ENCODE results near the gene COL28A1.

The COL28A1 gene

DNA sequence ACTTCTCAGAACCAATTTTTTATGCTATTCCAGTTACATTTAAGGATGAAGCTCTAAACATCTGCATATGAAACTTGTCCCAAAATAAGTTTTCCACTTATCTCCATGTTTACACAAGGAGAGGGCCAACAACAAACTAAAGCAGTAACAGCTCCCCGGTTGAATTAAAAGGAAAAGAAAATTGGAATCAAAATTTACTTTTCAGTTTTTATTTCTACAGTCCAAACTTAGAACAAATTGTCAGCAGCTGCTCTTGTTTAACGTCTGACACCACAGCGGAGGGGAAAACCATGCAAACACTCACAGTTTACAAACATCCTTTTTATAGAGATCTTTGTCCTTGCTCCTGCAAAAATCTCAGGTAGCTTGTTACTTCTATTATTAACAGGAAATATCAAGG lies 101.3 kb downstream of the COL28A1 start:
- Histone ChIP-seq H3K18ac (ENCODE audit: low read length) (no peak overlapping the region), H3K9ac (ENCODE audit: low read length) (no peak overlapping the region), H3K36me3 (ENCODE audit: control insufficient read depth in 1 of 2, insufficient read depth in 2 of 2, low read length in 2 of 2) (no peaks in the 10 kb centered on the region), H3K23ac (ENCODE audit: low read length) (no peak overlapping the region), H4K8ac (ENCODE audit: low read depth, low read length) (no peak overlapping the region), H3K4ac (ENCODE audit: low read depth, low read length) (no peak overlapping the region), H4K91ac (ENCODE audit: low read depth, low read length) (no peak overlapping the region), H4K12ac (ENCODE audit: low read depth, low read length) (no peak overlapping the region), H2AK5ac (ENCODE audit: low read length) (no peak overlapping the region), H3K14ac (ENCODE audit: low read length) (no peak overlapping the region), H3K4me2 (ENCODE audit: low read length) (no peak overlapping the region), H2BK120ac (ENCODE audit: insufficient read depth, low read length, poor library complexity) (no peak overlapping the region), H2BK5ac (ENCODE audit: low read depth, low read length, poor library complexity) (no peak overlapping the region), H3K9me3 (ENCODE audit: insufficient read depth, low read depth, low read length) (no peaks in the 10 kb centered on the region), H2AFZ (ENCODE audit: insufficient read depth, low read length, poor library complexity) (no peak overlapping the region), H3K4me1 (ENCODE audit: control insufficient read depth in 1 of 2, insufficient read depth in 2 of 2, low read length in 2 of 2) (peaks cover 0 to 2% of the 10 kb centered on the region in 2 experiments), H2BK12ac (ENCODE audit: low read length) (no peak overlapping the region), H3K79me2 (ENCODE audit: control insufficient read depth, insufficient read depth, low read length, poor library complexity) (no peaks in the 10 kb centered on the region), H3K79me1 (ENCODE audit: low read length) (peaks cover 2% of the 10 kb centered on the region), H3K27ac (ENCODE audit: low read depth, low read length) (no peak overlapping the region), H3K4me3 (ENCODE audit: low read depth, low read length) (no peak overlapping the region), H3K27me3 (ENCODE audit: insufficient read depth, low read length) (no peaks in the 10 kb centered on the region)
- DNase-seq: no peak
- no CpG with 5 or more reads among the region's 3 CpGs for WGBS (ENCODE audit: extremely low coverage, insufficient coverage, insufficient read length)

- no peak overlapping the region for H3K9ac ChIP-seq (ENCODE audit: low read length)
- H3K9me3 ChIP-seq (ENCODE audit: insufficient read depth, low read depth, low read length): no peaks in the 10 kb centered on the region
- no peak overlapping the region for H3K27ac ChIP-seq (ENCODE audit: low read depth, low read length)
- no peaks in the 10 kb centered on the region for H3K4me1 ChIP-seq (ENCODE audit: control insufficient read depth in 1 of 2, insufficient read depth in 2 of 2, low read length in 2 of 2)
- no peak overlapping the region for H2BK12ac ChIP-seq (ENCODE audit: low read length)
- no peak overlapping the region for H2AFZ ChIP-seq (ENCODE audit: insufficient read depth, low read length, poor library complexity)
- H2AK5ac ChIP-seq (ENCODE audit: low read length): no peak overlapping the region
- H3K4me2 ChIP-seq (ENCODE audit: low read length): no peak overlapping the region
- H3K79me2 ChIP-seq (ENCODE audit: control insufficient read depth, insufficient read depth, low read length, poor library complexity): no peaks in the 10 kb centered on the region
- H3K4ac ChIP-seq (ENCODE audit: low read depth, low read length): no peak overlapping the region
- H3K79me1 ChIP-seq (ENCODE audit: low read length): no peaks in the 10 kb centered on the region
- no CpG with 5 or more reads among the region's 1 CpG for WGBS (ENCODE audit: extremely low coverage, insufficient coverage, insufficient read length)
- no peak overlapping the region for H3K23ac ChIP-seq (ENCODE audit: low read length)
- H4K8ac ChIP-seq (ENCODE audit: low read depth, low read length): no peak overlapping the region
- no peak overlapping the region for H3K14ac ChIP-seq (ENCODE audit: low read length)
- no peak overlapping the region for H3K4me3 ChIP-seq (ENCODE audit: low read depth, low read length)
- no peak overlapping the region for H2BK5ac ChIP-seq (ENCODE audit: low read depth, low read length, poor library complexity)
- H4K12ac ChIP-seq (ENCODE audit: low read depth, low read length): no peak overlapping the region
- H3K36me3 ChIP-seq (ENCODE audit: control insufficient read depth in 1 of 2, insufficient read depth in 2 of 2, low read length in 2 of 2): no peaks in the 10 kb centered on the region
- no peak overlapping the region for H4K91ac ChIP-seq (ENCODE audit: low read depth, low read length)
- no peak overlapping the region for H2BK120ac ChIP-seq (ENCODE audit: insufficient read depth, low read length, poor library complexity)
- DNase-seq: no peak
- H3K27me3 ChIP-seq (ENCODE audit: insufficient read depth, low read length): no peaks in the 10 kb centered on the region
- H3K18ac ChIP-seq (ENCODE audit: low read length): no peak overlapping the region
Measured at GRCh38 chr7:7433811-7434210, 101.9 kb downstream of the COL28A1 start.

GRCh38 chr7:7432979-7433378 lies 102.7 kb downstream of the COL28A1 start:
- no peak overlapping the region for H3K9ac ChIP-seq (ENCODE audit: low read length)
- H3K9me3 ChIP-seq (ENCODE audit: insufficient read depth, low read depth, low read length): no peaks in the 10 kb centered on the region
- H4K91ac ChIP-seq (ENCODE audit: low read depth, low read length): no peak overlapping the region
- H2AK5ac ChIP-seq (ENCODE audit: low read length): no peak overlapping the region
- H3K27ac ChIP-seq (ENCODE audit: low read depth, low read length): no peak overlapping the region
- no peak overlapping the region for H2AFZ ChIP-seq (ENCODE audit: insufficient read depth, low read length, poor library complexity)
- H3K79me2 ChIP-seq (ENCODE audit: control insufficient read depth, insufficient read depth, low read length, poor library complexity): no peaks in the 10 kb centered on the region
- no peak overlapping the region for H4K8ac ChIP-seq (ENCODE audit: low read depth, low read length)
- H2BK5ac ChIP-seq (ENCODE audit: low read depth, low read length, poor library complexity): no peak overlapping the region
- no peak overlapping the region for H3K4ac ChIP-seq (ENCODE audit: low read depth, low read length)
- H4K12ac ChIP-seq (ENCODE audit: low read depth, low read length): no peak overlapping the region
- no peak overlapping the region for H3K14ac ChIP-seq (ENCODE audit: low read length)
- no peaks in the 10 kb centered on the region for H3K79me1 ChIP-seq (ENCODE audit: low read length)
- no peak overlapping the region for H2BK12ac ChIP-seq (ENCODE audit: low read length)
- H3K4me3 ChIP-seq (ENCODE audit: low read depth, low read length): no peak overlapping the region
- H3K36me3 ChIP-seq (ENCODE audit: control insufficient read depth in 1 of 2, insufficient read depth in 2 of 2, low read length in 2 of 2): no peaks in the 10 kb centered on the region
- H3K4me2 ChIP-seq (ENCODE audit: low read length): no peak overlapping the region
- WGBS (ENCODE audit: extremely low coverage, insufficient coverage, insufficient read length): no CpG with 5 or more reads among the region's 7 CpGs
- H3K27me3 ChIP-seq (ENCODE audit: insufficient read depth, low read length): no peaks in the 10 kb centered on the region
- no peak overlapping the region for H3K23ac ChIP-seq (ENCODE audit: low read length)
- H3K18ac ChIP-seq (ENCODE audit: low read length): no peak overlapping the region
- H3K4me1 ChIP-seq (ENCODE audit: control insufficient read depth in 1 of 2, insufficient read depth in 2 of 2, low read length in 2 of 2): no peaks in the 10 kb centered on the region
- no peak for DNase-seq
- no peak overlapping the region for H2BK120ac ChIP-seq (ENCODE audit: insufficient read depth, low read length, poor library complexity)

- H4K8ac ChIP-seq (ENCODE audit: low read depth, low read length): no peak overlapping the region
- no peaks in the 10 kb centered on the region for H3K36me3 ChIP-seq (ENCODE audit: control insufficient read depth in 1 of 2, insufficient read depth in 2 of 2, low read length in 2 of 2)
- no peaks in the 10 kb centered on the region for H3K79me2 ChIP-seq (ENCODE audit: control insufficient read depth, insufficient read depth, low read length, poor library complexity)
- no peaks in the 10 kb centered on the region for H3K27me3 ChIP-seq (ENCODE audit: insufficient read depth, low read length)
- no peak overlapping the region for H2BK12ac ChIP-seq (ENCODE audit: low read length)
- no CpG with 5 or more reads among the region's 4 CpGs for WGBS (ENCODE audit: extremely low coverage, insufficient coverage, insufficient read length)
- H3K9ac ChIP-seq (ENCODE audit: low read length): no peak overlapping the region
- H3K4me2 ChIP-seq (ENCODE audit: low read length): no peak overlapping the region
- H3K4ac ChIP-seq (ENCODE audit: low read depth, low read length): no peak overlapping the region
- no peak overlapping the region for H4K91ac ChIP-seq (ENCODE audit: low read depth, low read length)
- no peak overlapping the region for H3K27ac ChIP-seq (ENCODE audit: low read depth, low read length)
- H3K18ac ChIP-seq (ENCODE audit: low read length): no peak overlapping the region
- no peak overlapping the region for H2BK120ac ChIP-seq (ENCODE audit: insufficient read depth, low read length, poor library complexity)
- H3K4me1 ChIP-seq (ENCODE audit: control insufficient read depth in 1 of 2, insufficient read depth in 2 of 2, low read length in 2 of 2): no peaks in the 10 kb centered on the region
- H3K9me3 ChIP-seq (ENCODE audit: insufficient read depth, low read depth, low read length): no peaks in the 10 kb centered on the region
- no peak overlapping the region for H2BK5ac ChIP-seq (ENCODE audit: low read depth, low read length, poor library complexity)
- no peak overlapping the region for H2AK5ac ChIP-seq (ENCODE audit: low read length)
- H3K23ac ChIP-seq (ENCODE audit: low read length): no peak overlapping the region
- DNase-seq: no peak
- no peak overlapping the region for H3K14ac ChIP-seq (ENCODE audit: low read length)
- no peak overlapping the region for H2AFZ ChIP-seq (ENCODE audit: insufficient read depth, low read length, poor library complexity)
- H3K79me1 ChIP-seq (ENCODE audit: low read length): no peaks in the 10 kb centered on the region
- H4K12ac ChIP-seq (ENCODE audit: low read depth, low read length): no peak overlapping the region
- H3K4me3 ChIP-seq (ENCODE audit: low read depth, low read length): no peak overlapping the region
Measured at GRCh38 chr7:7428806-7429205, 106.9 kb downstream of the COL28A1 start.

All from trophoblast cell (in vitro differentiated cells and primary cell).